Fibroblast of skin of abdomen (primary cell): ENCODE results near the gene CXCL3. TPM values are rescaled to one million over a fixed set of nuclear protein-coding genes. Genes with fewer than 3 reads are reported as not detected.
"Not testable (repeated sequence)": the region's sequence is repeated elsewhere in the genome, so short reads cannot be mapped to it uniquely, and the experiment has no call there.

ENCODE experiments used
- DNase-seq: peaks from one replicate; pipeline ENCODE4 v3.0.0-alpha.2; 2013
- polyA plus RNA-seq, 2 experiments: library from polyadenylated mRNA; unstranded; fragments of 120-200 nt; gene quantifications; one replicate each; pipeline ENCODE4 v1.2.1, GENCODE V29; 2013; ENCODE audit not compliant: insufficient read length in 2 of 2

Gene CXCL3
- 2.8 TPM for polyA plus RNA-seq (2013, experiment 1 of 2; ENCODE audit: insufficient read length)
- polyA plus RNA-seq (2013, experiment 2 of 2; ENCODE audit: insufficient read length), result 2.8 TPM

DNA sequence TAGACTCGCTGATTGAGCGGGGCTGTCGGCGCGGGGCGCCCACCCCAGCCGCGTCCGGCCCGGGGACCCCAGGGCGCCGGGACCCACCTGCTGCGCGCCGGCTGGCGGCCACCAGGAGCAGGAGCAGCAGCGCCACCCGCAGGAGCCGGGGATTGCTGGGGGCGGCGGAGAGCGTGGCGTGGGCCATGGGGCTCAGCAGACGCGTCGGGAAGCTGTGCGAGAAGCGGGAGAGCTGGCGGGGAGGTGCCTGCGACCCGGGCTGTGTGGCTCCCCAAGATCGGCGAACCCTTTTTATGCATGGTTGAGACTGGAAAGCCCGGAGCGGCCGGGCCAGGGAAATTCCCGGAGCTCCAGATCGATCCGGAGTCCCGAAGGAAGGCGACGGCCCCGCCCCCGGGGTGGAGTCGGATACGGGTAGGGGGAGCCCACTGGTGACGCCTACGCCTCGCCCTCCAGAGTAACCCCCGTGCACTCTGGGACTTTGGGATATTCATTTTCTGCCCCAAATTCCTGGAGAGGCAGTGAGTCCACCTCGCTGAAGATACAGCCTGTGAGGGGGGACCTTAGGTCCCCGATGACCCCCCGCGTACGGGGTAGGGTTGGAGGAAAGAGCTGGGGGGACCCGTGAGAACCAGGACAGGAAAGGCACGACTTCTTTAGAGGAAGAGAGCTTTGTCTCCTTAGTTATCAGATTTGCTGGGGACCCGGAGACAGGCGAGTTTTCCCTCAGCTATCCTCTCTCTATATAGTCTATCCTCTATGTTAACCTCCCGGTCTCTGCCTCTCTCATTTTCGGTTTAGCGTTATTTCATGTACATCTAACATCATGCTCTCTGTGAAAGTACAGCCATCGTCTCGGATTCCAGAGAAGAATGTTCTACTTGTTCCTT lies at the start of gene CXCL3:
TSS of gene CXCL3 (minus strand) at position 265 of the 890 bp plus-strand sequence. CDS start at position 187, 78 bp downstream.
- peak; percentile 72 for DNase-seq

DNA sequence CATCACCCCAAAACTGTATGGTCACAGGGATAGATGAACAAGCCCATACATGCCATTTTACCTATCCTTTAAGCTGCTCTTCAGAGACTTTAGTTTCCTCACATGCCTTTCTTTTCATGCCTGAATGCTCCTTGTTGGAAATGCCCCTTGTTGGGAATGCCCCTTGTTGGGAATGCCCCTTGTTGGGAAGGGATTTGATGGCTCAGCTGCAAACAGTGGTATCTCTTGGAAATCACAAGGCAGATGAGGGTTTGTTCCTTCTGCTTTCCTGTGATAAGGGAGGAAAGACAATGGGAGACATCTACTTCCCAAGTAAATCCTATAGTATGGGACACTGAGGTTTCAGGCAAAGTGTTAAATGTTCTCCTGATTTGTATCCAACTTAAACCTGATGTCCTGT lies 49.0 kb upstream of the CXCL3 start:
- DNase-seq, result no peak

DNA sequence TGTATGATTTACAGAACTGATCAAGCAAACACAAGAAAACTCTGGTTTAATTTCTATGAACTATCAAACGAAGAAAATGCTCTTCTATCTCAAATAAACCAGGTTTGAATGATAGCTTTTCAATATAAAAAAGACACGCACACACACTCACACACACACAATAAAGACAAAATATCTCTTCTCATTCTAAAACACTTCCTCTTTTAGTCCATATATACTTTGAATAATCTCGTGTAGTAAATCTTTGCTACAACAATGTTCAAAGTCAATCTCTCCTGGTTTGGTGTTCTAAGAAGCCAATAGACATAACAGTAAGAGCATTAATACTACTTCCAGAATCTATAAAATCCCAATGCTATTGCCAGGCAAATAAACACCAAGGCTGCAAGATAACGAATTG lies 47.2 kb upstream of the CXCL3 start:
- DNase-seq, result no peak

DNA sequence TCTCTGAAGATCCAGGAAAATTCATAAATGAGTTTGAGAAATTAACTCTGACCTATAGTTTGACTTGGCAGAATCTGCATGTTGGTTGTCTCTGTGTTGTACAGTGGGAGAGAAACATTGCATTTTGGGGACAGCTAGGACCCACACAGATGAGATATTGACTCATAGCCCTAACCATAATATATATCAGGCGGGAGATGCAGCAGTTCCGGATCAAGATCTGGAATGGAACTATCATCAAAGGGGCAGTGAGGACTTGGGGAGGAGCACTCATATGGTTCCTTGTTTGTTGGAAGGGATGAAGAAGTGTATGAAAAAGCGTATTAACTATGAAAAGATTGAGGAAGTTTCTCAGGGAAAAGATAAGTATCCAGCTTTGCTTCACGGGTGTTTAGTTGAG lies 46.5 kb upstream of the CXCL3 start:
- DNase-seq, result no peak

DNA sequence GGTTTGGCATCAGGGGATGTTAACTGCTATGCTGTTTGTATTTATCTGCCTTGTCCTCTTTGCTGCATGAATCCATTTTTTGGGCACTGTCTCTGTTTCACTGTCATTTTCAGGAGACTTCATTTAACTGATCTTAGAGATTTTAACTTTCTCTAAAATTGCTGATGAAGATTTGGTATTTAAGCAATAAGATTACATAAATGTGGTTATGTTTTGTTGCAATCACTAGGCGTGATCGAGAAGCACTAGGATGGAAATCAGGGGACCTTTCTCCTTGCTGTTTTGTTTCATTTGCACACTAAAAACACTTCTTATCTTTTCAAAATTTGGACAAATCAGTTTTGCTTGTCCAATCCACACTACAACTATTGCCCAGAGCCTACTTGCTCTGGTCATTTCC lies 45.1 kb upstream of the CXCL3 start:
- DNase-seq, result no peak

DNA sequence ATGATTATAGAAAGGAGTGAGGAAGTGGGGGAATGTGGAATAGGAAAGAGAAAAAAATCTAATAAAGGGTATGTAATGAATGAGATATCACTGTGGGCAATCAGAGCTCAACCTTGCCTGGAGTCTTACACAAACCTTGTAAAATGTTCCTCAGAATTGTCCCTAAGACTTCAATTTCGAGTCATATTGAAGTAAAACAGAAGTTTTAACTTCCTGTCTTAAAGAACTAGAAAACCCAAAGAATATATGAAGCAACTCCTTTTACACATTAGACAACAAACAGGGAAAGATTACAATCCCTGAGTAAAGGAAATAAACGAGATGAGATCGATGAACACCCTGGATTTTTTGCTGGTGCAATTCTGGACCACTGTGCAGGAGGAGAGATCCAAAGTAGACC lies 42.5 kb upstream of the CXCL3 start:
- no peak for DNase-seq

DNA sequence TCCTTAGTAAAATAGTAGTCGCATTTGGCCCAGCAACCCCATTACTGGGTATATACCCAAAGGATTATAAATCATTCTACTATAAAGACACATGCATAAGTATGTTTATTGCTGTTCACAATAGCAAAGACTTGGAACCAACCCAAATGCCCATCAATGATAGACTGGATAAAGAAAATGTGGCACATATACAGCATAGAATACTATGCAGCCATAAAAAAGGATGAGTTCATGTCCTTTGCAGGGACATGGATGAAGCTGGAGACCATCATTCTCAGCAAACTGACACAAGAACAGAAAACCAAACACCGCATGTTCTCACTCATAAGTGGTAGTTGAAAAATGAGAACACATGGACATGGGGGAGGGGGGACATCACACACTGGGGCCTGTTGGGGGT lies 41.9 kb upstream of the CXCL3 start:
- not testable (repeated sequence) for DNase-seq

DNA sequence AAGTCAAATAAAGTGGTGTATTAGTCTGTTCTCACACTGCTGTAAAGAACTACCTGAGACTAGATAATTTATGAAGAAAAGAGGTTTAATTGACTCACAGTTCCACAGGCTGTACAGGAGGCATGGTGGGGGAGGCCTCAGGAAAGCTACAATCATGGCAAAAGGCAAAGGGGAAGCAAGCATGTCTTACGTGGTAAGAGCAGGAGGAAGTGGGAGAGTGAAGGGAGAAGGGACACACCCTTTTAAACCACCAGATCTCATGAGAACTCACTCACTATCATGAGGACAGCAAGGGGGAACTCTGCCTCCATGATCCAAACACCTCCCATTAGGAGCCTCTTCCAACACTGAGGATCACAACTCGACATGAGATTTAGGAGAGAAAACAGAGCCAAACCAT lies 40.5 kb upstream of the CXCL3 start:
- not testable (repeated sequence) for DNase-seq

DNA sequence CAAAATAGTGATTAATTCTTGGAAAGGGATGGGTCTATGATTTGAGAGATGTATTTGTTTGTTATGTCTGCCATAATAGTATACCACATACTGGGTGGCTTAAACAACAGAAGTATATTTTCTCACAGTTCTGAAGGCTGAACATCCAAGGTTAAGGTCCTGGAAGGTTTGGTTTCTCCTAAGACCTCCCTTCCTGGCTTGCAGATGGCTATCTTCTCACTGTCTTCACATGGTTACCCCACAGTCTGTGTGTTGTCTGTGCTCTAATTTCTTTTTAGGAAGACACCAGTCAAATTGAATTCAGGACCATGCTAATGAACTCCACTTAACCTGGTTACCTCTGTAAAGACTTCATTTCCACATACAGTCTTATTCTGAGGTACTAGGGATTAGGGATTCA lies 34.9 kb upstream of the CXCL3 start:
- no peak for DNase-seq

DNA sequence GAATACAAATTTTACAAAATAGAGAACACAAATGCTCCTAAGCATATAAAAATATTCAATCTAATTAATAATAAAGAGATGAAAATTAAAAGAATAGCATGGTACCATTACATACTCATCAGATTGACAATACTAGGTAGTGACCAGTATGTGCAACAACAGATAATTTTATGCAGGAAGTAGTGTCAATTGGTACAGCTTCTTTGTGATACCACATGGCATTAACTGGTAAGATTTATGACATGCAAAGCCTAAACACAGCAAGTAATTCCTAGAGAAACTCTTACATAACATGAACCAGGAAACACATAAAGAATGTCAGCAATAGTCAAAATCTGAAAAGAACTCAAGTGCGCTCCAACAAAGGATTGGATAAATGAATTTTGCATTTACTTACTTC lies 34.2 kb upstream of the CXCL3 start:
- no peak for DNase-seq

DNA sequence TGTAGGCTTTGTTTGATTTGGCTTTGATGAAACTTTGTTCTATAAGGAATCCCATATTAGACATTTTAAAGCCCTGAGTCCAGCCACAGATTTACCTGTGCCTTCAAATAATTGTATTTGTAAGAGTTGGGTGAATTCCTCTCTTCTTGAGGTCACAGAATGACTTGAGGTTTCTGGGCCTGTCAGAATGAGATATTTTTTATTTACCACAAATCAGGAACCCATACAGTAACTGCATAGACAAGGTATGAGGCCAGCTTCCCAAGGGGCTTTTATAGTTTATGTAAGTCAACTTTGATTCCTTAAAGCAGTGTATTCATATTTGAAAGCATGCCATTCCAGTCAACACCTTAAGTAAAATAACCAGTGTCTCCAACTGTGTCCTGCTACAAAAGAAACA lies 29.1 kb upstream of the CXCL3 start:
- no peak for DNase-seq

DNA sequence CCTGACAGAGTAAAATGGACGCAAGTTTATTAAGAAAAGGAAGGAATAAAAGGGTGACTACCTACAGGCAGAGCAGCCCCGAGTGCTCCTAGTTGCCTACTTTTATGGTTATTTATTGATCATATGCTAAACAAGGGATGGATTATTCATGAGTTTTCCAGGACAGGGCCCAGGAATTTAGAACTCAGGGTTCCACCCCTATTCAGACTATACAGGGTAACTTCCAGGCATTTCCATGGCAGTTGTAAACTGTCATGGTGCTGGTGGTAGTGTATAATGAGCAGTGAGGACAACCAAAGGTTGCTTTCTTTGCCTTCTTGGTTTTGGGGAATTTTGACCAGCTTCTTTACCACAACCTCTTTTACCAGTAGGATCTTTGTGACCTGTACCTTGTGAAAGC lies 27.7 kb upstream of the CXCL3 start:
- no peak for DNase-seq

DNA sequence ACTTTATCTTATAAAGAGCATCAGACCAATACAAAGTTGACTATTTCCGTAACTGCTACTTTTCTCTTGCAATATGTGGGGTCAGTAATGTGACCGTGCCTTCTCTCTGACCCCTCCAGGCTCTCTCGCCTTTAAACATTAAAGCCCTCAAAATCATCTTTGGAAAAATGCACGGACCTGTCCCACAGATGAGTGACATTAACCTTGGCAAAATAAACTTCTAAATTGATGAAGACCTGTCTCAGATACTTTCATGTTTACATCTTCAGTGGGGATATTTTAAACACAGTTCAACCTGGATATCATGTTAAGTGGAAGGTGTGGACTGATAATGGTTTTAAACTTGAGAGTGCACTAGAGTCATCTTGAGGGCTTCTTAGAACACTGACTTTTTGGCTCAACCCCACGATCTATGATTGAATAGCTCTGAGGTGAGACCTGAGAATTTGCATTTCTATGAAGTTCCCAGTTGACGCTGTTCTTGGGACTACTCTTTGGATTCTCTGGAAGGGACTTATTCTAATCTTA lies 26.7 kb upstream of the CXCL3 start:
- no peak for DNase-seq

DNA sequence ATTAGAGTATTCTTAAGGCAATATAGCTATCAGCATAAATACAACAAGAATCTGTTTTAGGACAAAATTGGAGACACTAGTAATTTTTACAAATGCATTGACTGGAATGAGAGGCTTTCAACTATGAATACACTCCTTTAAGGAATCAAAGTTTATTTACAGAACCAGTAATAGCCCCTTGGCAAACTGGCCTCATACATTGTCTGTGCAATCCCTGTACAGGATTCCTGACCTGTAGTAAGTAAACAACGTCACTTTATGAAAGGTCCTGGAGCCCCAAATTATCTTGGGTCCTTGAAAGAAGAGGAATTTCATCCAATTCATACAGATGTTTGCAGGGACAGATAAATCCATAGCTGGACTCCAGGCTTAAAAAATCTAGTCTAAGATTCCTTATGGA lies 25.4 kb upstream of the CXCL3 start:
- DNase-seq, result no peak

DNA sequence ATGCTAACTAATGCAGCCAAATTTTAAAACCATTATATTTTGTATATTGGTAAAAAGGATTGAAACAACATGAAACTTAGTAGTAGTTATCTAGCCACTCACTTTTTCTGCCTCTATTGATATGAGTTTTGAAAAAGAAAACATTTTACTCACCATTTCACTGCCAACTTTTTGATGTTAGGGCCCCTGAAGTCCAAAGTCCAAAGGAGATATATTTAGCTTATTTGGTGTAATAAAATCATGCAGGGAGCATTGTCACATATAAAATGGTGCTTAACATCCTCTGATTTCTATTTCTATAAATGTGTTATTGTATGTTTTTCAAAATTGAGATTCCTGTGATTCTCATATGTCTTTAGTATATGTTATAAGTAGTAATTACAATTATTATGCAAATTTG lies 24.5 kb upstream of the CXCL3 start:
- DNase-seq, result no peak

DNA sequence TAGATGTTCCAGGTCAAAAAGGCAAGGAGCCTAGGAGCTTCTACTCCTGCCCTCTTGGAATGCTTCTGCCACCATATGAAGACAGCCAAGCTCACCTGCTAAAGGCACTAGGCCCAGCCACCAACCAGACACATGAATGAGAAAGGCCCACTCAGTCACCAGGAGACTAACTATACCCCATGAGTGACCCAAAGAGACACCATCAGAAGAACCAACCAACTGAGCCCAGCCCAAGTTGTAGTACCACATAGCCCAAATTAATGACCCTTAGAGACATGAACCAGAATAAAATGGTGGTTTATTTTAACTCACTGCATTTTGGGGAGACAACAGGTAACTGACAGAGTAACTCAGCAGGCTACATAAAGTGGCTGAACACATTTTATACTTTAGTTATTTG lies 22.9 kb upstream of the CXCL3 start:
- no peak for DNase-seq

DNA sequence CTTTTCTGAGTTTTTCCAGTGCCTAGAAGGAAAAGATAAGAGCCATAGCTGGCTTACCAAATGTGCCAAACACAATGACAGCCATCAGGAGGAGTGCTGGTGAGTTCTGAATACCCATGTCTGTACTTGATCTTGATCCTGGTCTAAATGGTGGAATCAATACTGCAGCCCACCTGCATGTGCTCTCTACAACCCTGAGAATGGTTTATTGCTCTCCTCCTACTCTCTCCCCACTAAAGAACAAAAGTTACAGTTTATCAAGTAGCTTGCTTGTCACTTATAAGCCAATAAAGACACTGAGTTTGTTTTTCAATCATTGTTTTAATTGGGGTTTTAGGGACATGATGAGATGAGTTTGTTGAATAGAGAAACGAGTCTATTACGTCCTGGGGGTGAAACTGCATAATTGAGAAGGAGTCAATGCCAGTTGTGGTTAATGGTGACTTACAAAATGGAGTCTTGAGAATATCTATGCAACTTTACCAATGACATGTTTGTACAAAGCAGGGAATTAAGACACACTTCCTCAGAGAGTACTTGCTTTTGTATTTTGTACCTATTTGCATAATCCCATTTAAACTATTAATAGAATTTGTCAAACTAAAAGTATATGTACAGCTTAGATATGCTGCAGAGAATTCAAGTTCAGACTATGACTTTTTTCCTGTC lies 20.8 kb upstream of the CXCL3 start:
- no peak for DNase-seq

DNA sequence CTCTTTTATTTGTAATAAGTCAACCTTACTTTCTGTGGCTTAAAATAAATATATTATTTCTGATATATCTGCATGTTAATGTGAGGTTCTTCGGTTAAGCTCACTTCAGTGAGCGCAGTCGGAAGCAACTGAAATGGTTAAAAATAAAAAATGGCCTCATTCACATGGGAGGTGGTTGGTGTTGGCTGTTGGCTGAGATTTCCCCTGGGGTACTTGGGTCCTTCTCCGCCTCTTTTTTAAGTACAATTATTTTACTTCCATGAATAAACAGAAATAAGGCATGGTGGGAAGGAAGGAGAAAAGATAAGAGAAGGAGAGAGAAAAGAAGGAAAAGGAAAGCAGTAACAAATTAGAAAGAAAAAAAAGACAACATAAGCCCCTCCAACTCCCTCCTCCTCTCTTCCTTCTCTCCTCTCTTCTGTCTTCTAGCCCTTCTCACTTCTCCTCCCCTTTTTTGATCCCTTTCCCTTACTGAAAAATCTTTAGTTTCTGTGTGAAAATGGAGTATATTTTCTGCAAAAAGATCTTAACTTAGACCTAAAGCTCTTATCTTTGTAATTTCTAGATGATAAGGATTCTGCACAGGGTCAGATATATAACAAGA lies 19.7 kb upstream of the CXCL3 start:
- no peak for DNase-seq

DNA sequence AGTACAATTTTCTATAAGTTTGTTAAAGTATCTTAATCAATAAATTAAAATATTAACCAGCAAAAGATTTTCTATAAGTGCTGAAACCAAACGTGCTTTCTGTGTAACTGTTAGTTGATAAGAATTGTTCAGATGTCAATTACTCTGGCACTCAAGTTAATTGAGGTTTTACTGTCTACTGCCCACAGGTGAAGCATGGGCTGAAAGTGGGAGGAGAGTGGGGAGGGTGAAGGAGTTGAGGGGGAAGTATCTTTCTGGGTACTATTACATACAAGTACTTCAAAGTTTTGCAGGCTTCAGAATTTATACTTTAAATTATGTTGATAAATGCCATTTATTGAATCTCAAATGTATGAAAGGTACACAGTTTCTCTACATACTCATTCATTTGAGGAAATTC lies 19.1 kb upstream of the CXCL3 start:
- DNase-seq, result no peak

DNA sequence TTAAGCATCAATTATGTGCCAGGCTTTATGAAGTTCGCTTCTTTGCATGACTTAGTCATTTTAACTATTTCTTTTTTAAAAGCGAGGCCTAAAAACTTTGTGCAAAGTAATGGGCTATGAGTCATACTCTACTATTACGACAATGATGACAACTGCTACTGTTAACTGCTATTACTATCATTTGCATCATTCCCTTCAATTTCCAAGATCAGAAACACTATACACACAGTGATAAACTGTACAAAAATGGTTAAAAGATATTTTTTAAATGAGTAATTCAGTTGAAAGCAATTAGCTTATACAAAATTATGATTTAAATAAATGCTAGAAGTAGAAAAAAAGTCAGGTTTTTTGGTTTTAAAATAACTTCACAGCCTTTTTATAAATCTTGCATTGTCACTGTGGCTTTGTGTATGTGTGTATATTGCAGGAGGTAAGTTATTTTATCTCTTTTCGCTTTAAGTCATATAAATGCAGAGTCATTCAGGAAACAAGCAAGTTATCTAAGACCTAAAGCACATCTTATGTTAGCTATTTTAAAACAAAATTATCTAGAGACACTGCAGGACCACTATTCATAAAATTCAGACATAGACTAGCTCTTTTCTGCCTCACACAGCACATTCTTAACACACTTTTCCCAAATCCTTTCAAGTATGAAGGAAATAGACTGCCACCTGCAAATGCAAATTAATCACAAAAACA lies 18.5 kb upstream of the CXCL3 start:
- peak; percentile 91 for DNase-seq

DNA sequence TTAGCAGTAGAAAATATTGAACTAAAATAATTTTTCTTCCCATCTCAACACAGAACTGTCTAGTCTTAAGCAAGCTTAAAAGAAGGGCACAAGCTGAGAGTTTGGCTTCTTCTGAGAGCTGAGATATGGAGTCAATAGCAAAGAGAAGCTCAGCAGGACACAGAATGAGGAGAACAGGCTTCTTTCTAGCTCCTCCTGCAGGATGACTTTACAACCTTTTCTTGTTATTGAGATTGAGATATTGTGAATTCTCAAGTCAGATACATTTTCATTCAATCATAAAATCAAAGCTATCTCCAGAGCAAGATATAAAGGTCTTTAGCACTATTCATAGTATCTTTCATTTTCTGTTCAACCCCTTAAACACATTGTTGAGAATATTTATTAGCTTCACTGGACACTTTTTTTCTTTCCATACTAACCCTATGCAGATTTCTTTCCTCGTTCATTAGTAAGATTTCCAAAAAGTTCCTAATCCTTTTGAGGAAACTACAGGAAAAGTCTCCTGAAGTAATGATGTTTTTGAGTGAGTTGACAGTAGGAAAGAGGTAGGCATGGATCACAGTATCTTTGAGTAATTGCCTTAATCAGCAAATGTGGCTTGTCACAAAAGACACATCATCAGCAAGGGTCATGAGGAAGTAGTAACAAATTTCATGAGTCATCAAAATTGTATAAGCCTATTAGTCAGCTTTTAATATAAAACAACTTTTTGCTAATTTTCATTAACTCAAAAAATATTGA lies 17.8 kb upstream of the CXCL3 start:
- peak; percentile 54 for DNase-seq

DNA sequence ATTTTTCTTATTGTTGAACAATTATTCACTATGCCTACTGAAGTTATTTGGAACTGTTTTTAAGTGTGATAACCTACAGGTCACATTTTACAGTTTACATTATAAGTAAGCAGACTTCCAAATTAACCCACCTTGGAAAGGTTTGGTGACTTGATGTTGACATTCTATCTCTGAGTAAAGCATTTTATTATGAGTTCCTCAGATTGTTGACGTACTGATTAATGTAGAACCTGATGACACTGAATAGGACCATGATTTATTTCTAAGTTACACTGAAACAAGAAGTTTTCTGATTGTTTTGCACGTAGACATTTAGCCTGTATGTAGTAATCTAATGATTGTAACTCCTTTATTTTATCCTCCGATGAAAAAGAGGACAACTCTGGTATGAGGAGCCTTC lies 17.0 kb upstream of the CXCL3 start:
- no peak for DNase-seq
